ENCODE results near the gene LHPP. TPM values are rescaled to one million over a fixed set of nuclear protein-coding genes. Genes with fewer than 3 reads are reported as not detected.

LHPP gene
- total RNA-seq, 2 experiments from 2014 or later: 17.7 TPM

DNA sequence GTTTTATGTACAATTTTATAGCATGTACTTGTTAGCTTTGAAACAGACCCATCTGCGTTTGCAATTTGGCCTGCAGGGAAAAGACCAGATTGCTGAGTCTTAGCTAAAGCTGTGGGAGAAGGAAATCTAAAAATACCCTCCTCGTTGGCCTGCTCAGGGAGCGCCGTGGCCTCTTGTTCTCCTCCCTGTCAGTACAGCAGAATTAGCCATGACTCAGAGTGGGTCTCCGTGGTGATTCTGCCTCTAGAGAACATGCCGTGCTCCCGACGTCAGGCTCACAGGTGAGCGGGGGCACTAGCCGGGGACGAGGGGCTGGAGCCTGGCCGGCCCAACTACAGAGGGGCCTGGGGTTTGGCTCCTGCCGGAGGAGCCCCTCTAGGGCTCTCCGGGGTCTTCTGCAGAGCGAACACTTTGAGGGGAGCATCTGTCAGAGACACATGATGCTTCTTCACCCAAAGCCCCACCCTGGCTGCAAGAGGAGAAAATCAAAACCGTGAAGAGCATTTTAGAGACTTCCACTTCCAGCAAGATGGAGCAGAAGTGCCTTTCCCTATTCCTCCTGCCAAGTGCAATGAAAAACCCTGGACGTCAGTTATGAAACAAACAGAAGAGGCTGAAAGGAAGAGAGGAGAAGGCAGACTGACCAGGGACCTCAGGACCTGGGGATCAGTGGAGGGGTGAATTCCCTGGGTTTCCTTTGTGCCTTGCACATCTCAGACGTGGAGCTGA, 98.9 kb downstream of the LHPP start:
- Mint-ChIP-seq H3K9me3 (no peaks in the 10 kb centered on the region), H3K27me3 (ENCODE audit: low read depth) (no peaks in the 10 kb centered on the region), H3K4me1 (ENCODE audit: low read depth) (no peaks in the 10 kb centered on the region), H3K27ac (no peak overlapping the region), H3K36me3 (ENCODE audit: low read depth) (no peaks in the 10 kb centered on the region), H3K4me3 (no peak overlapping the region)
- intact Hi-C loops (cut with micrococcal nuclease): no loop called here
- CTCF ChIA-PET: no interaction called here
- DNase-seq: no peak

DNA sequence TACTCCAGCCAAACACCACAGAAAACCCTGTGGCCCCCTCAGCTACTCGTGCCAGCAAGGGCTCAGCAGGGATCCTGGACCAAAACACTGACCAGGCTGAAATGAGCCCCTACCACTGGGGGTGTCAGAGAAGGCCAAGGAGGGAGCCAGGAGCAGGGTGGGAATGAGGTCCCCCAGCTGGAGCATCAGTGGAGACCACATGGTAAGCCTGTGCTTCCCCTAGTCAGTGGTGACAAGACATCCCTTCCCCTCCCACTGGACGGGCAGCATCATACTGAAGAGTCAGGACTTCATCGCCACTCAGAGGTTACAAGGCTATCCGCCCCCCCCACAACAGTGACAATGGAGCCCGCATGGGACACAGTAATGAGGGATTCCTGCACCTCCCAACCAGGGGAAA, 99.6 kb downstream of the LHPP start:
- Mint-ChIP-seq H3K9me3 (no peaks in the 10 kb centered on the region), H3K27ac (no peak overlapping the region), H3K36me3 (ENCODE audit: low read depth) (no peaks in the 10 kb centered on the region), H3K4me3 (no peak overlapping the region), H3K4me1 (ENCODE audit: low read depth) (no peaks in the 10 kb centered on the region), H3K27me3 (ENCODE audit: low read depth) (no peaks in the 10 kb centered on the region)
- CTCF ChIA-PET: no interaction called here
- intact Hi-C loops (cut with micrococcal nuclease): no loop called here
- DNase-seq: no peak

GRCh38 chr10:124562425-124563060, 100.9 kb downstream of the LHPP start:
- DNase-seq: no peak
- H3K27me3 Mint-ChIP-seq (ENCODE audit: low read depth): no peaks in the 10 kb centered on the region
- no peak overlapping the region for H3K27ac Mint-ChIP-seq
- H3K36me3 Mint-ChIP-seq (ENCODE audit: low read depth): no peaks in the 10 kb centered on the region
- no peaks in the 10 kb centered on the region for H3K9me3 Mint-ChIP-seq
- intact Hi-C loops (cut with micrococcal nuclease): no loop called here
- H3K4me1 Mint-ChIP-seq (ENCODE audit: low read depth): no peaks in the 10 kb centered on the region
- CTCF ChIA-PET: interaction anchor here (0.6 kb wide), 1 partner anchor 79 kb away, joined by 4 read pairs; no protein-coding TSS in a partner anchor
- no peak overlapping the region for H3K4me3 Mint-ChIP-seq

GRCh38 chr10:124563320-124564040, 101.9 kb downstream of the LHPP start:
- H3K9me3 Mint-ChIP-seq: no peaks in the 10 kb centered on the region
- no peak overlapping the region for H3K4me3 Mint-ChIP-seq
- no peak for DNase-seq
- CTCF ChIA-PET: interaction anchor here (0.6 kb wide), 2 partner anchors 51 to 80 kb away, joined by 4 to 12 read pairs; no protein-coding TSS in a partner anchor
- H3K27ac Mint-ChIP-seq: no peak overlapping the region
- H3K36me3 Mint-ChIP-seq (ENCODE audit: low read depth): no peaks in the 10 kb centered on the region
- intact Hi-C loops (cut with micrococcal nuclease): no loop called here
- H3K27me3 Mint-ChIP-seq (ENCODE audit: low read depth): no peaks in the 10 kb centered on the region
- no peaks in the 10 kb centered on the region for H3K4me1 Mint-ChIP-seq (ENCODE audit: low read depth)

GRCh38 chr10:124564881-124565280, 103.3 kb downstream of the LHPP start:
- Mint-ChIP-seq H3K4me3 (no peak overlapping the region), H3K27me3 (ENCODE audit: low read depth) (no peaks in the 10 kb centered on the region), H3K4me1 (ENCODE audit: low read depth) (no peaks in the 10 kb centered on the region), H3K9me3 (no peaks in the 10 kb centered on the region), H3K27ac (no peak overlapping the region), H3K36me3 (ENCODE audit: low read depth) (no peaks in the 10 kb centered on the region)
- no peak for DNase-seq
- CTCF ChIA-PET: interaction anchor here (0.7 kb wide), 1 partner anchor 115 kb away, joined by 3 read pairs; no protein-coding TSS in a partner anchor
- intact Hi-C loops (cut with micrococcal nuclease): no loop called here

DNA sequence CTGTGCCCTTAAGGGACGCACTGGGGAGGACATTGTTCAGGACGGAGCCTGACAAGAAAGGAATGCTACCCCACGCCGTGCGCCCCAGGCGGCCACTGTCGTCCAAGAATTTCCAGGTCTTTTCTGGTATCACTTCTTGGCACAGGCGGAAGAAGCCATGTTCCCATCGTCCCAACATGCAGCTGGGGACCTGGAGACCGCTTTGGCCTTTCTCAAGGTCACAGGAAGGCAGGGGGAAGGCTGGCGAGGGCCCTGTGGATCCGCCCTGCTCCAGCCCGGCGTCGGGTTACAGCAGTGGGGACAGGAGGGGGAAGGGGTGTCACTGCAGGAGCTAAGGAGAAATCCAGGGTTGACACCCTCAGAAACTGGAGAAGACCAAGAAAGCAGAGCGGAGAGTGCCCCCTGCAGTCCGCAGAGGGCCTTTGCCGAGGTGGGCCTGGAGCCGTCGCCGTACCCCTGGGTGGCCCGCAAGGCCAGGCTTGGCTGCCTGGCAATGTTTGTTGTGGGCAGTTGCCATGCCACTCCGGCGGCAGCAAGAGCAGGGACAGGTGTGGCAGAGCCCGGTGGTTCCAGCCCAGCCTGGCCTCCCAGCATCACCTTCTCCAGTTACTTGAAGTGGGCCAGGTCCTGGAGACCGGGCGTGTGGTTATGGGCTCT, 104.1 kb downstream of the LHPP start:
- DNase-seq: no peak
- CTCF ChIA-PET: no interaction called here
- Mint-ChIP-seq H3K9me3 (no peaks in the 10 kb centered on the region), H3K36me3 (ENCODE audit: low read depth) (no peaks in the 10 kb centered on the region), H3K27me3 (ENCODE audit: low read depth) (no peaks in the 10 kb centered on the region), H3K4me3 (no peak overlapping the region), H3K27ac (no peak overlapping the region), H3K4me1 (ENCODE audit: low read depth) (no peaks in the 10 kb centered on the region)
- intact Hi-C loops (cut with micrococcal nuclease): no loop called here

- CTCF ChIA-PET: no interaction called here
- no peak for DNase-seq
- Mint-ChIP-seq H3K9me3 (no peaks in the 10 kb centered on the region), H3K27ac (no peak overlapping the region), H3K36me3 (ENCODE audit: low read depth) (no peaks in the 10 kb centered on the region), H3K4me1 (ENCODE audit: low read depth) (no peaks in the 10 kb centered on the region), H3K4me3 (no peak overlapping the region), H3K27me3 (ENCODE audit: low read depth) (no peaks in the 10 kb centered on the region)
- intact Hi-C loops (cut with micrococcal nuclease): no loop called here
Observed at GRCh38 chr10:124566222-124566888, 104.7 kb downstream of the LHPP start.

DNA sequence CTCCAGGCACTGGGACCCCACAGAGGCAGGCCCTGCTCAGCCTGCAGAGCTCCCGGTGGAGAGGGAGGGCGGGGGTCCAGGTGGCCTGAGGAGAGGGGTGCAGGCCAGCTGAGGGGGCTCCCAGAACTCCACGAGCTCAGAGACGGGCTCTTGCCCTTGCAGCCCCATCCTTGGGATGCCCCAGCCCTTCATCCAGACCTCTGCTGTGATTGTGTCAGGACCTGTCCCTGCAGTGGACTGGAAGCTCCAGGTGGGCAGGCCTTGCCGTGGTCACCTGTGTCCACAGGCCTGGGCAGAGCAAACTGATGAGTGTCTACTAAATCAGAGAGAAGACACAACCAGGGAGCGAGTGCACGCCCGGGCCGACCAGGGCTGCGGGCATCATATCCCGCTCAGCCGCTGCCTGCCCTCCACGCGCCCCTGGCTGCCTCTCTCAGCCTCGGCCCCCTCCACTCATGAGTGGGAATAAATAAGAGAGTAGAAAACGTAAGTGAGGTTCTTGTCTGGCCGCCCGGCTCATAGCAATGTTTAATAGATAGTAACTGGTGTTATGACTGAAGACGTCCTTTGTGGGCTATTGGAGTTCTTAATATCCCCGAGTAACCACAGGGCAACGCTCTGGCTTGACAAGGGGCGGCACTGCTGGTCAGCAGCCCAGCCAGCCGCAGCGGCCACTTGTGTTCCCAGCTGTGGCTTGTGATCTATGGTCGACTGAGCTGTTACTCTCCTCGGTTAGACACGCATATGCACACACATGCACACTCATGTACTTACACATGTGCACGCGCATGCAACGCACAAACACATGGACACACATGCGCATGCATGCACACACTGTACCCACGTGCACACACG, 105.6 kb downstream of the LHPP start:
- Mint-ChIP-seq H3K27me3 (ENCODE audit: low read depth) (no peaks in the 10 kb centered on the region), H3K36me3 (ENCODE audit: low read depth) (no peaks in the 10 kb centered on the region), H3K4me3 (no peak overlapping the region), H3K27ac (no peak overlapping the region), H3K4me1 (ENCODE audit: low read depth) (no peaks in the 10 kb centered on the region), H3K9me3 (no peaks in the 10 kb centered on the region)
- intact Hi-C loops (cut with micrococcal nuclease): no loop called here
- DNase-seq: no peak
- CTCF ChIA-PET: no interaction called here

DNA sequence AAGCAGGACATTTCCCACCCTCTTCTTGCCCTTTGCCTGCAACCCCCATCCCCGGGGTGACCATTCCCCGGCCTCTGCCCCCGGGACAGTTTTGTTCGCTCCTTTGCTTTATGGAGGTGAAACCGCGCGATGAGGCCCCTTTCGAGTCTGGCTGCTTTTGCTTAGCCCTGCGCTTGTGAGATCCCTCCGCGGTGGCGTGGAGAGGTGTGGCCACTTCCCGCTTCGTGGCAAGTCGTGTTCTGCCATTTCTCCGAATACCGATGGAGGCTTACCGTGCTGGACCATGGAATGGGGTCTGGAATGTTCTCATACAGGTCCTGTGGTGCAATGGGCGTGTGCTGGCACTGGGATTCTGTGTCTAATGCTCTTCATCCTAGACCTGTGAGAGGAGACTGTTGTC, 106.7 kb downstream of the LHPP start:
- DNase-seq: no peak
- H3K27ac Mint-ChIP-seq: no peak overlapping the region
- H3K4me1 Mint-ChIP-seq (ENCODE audit: low read depth): no peaks in the 10 kb centered on the region
- no peaks in the 10 kb centered on the region for H3K9me3 Mint-ChIP-seq
- no peaks in the 10 kb centered on the region for H3K36me3 Mint-ChIP-seq (ENCODE audit: low read depth)
- CTCF ChIA-PET: interaction anchor here (0.5 kb wide), 1 partner anchor 277 kb away, joined by 3 read pairs; no protein-coding TSS in a partner anchor
- H3K4me3 Mint-ChIP-seq: no peak overlapping the region
- H3K27me3 Mint-ChIP-seq (ENCODE audit: low read depth): no peaks in the 10 kb centered on the region
- intact Hi-C loops (cut with micrococcal nuclease): no loop called here

GRCh38 chr10:124568848-124569622, 107.4 kb downstream of the LHPP start:
- H3K27me3 Mint-ChIP-seq (ENCODE audit: low read depth): no peaks in the 10 kb centered on the region
- CTCF ChIA-PET: interaction anchor here (1.1 kb wide), 1 partner anchor 39 kb away, joined by 3 read pairs; no protein-coding TSS in a partner anchor
- intact Hi-C loops (cut with micrococcal nuclease): no loop called here
- H3K4me1 Mint-ChIP-seq (ENCODE audit: low read depth): no peaks in the 10 kb centered on the region
- no peak overlapping the region for H3K27ac Mint-ChIP-seq
- DNase-seq: no peak
- H3K36me3 Mint-ChIP-seq (ENCODE audit: low read depth): no peaks in the 10 kb centered on the region
- H3K9me3 Mint-ChIP-seq: no peaks in the 10 kb centered on the region
- no peak overlapping the region for H3K4me3 Mint-ChIP-seq
